Endothelial cell of umbilical vein (primary cell): Measurements from ENCODE around the gene TNFRSF1A. TPM values are rescaled to one million over a fixed set of nuclear protein-coding genes. Genes with fewer than 3 reads are reported as not detected.

Experiments used
- BruUV-seq: library from RNA; stranded (reverse); fragments of 400-500 nt; replicated peaks from 2 replicates; lab custom pipeline; 2021; lab: Mats Ljungman, UMichigan
- CTCF ChIA-PET: fragments of 300-600, 350-600 bp; sonication (Branson Sonifier 250); formaldehyde crosslinking; loops from one replicate; lab custom pipeline; 2021; ENCODE audit warnings: antibody characterized with exemption, inconsistent platforms; lab: Charles Lee
- POLR2A ChIA-PET: fragments of 300-600, 350-600 bp; sonication (Branson Sonifier 250); formaldehyde crosslinking; loops from one replicate; lab custom pipeline; 2021; ENCODE audit warnings: antibody characterized with exemption, inconsistent platforms; lab: Charles Lee
- DNase-seq: peaks from one replicate; pipeline ENCODE4 v3.0.0-alpha.2; 2011; ENCODE audit warnings: low read depth, low spot score
- FAIRE-seq: peaks from 2 replicates; lab custom pipeline; 2011; peaks lifted over from hg19 to GRCh38; lab: Jason Lieb, UNC
- H2AFZ ChIP-seq: 2 replicates; pipeline ENCODE4 v1.6.0; 2012; ENCODE audit warnings: low read depth, low read length, control low read depth, inconsistent platforms
- H3K27ac ChIP-seq: 2 replicates; pipeline ENCODE4 v1.5.1; 2011; ENCODE audit warnings: low read depth, mild to moderate bottlenecking, control low read depth, low read length, moderate library complexity; ENCODE audit not compliant: insufficient read depth
- H3K27me3 ChIP-seq, 2 experiments: 2 replicates each; pipeline versions ENCODE4 v1.6.0 to v1.6.1; 2011; ENCODE audit warnings: low read length in 2 of 2, mixed read lengths in 1 of 2; ENCODE audit not compliant: control insufficient read depth in 2 of 2, insufficient read depth in 2 of 2
- H3K36me3 ChIP-seq, 2 experiments: 2 replicates in 1 of 2; 3 replicates in 1 of 2; pipeline ENCODE4 v1.5.1; 2011; ENCODE audit warnings: low read length in 2 of 2, mild to moderate bottlenecking in 1 of 2, moderate library complexity in 1 of 2; ENCODE audit not compliant: control insufficient read depth in 2 of 2, insufficient read depth in 2 of 2; ENCODE audit errors: extremely low read depth in 1 of 2
- H3K4me1 ChIP-seq: 3 replicates; pipeline ENCODE4 v1.5.1; 2011; ENCODE audit warnings: mild to moderate bottlenecking, low read length; ENCODE audit not compliant: control insufficient read depth, insufficient read depth; ENCODE audit errors: extremely low read depth
- H3K4me2 ChIP-seq: 2 replicates; pipeline ENCODE4 v1.6.1; 2011; ENCODE audit warnings: low read length, control low read depth, mixed read lengths; ENCODE audit not compliant: insufficient read depth
- H3K4me3 ChIP-seq, 3 experiments: fragments of 200-600 bp in 1 of 3; sonication (generic), shearing (Covaris generic) in 1 of 3; replicated peaks in 1 of 3; 2 replicates each; pipeline ENCODE4 v1.5.1; 2011 to 2016; ENCODE audit warnings: control low read depth in 3 of 3, low read length in 3 of 3, mild to moderate bottlenecking in 2 of 3, inconsistent platforms in 1 of 3, low read depth in 1 of 3, moderate library complexity in 1 of 3; ENCODE audit not compliant: insufficient read depth in 1 of 3
- H3K79me2 ChIP-seq: 2 replicates; pipeline ENCODE4 v1.6.0; 2012; ENCODE audit warnings: low read length, inconsistent platforms; ENCODE audit not compliant: control insufficient read depth, insufficient read depth
- H3K9ac ChIP-seq: replicated peaks from 2 replicates; pipeline ENCODE3; 2011; ENCODE audit warnings: low read length, control low read depth; ENCODE audit not compliant: insufficient read depth; ENCODE audit errors: extremely low read depth
- H3K9me1 ChIP-seq: replicated peaks from 3 replicates; pipeline ENCODE4 v1.6.0; 2011; ENCODE audit warnings: mild to moderate bottlenecking, low read length; ENCODE audit not compliant: control insufficient read depth, insufficient read depth; ENCODE audit errors: extremely low read depth
- H3K9me3 ChIP-seq: replicated peaks from 2 replicates; pipeline ENCODE4 v1.5.1; 2012; ENCODE audit warnings: low read length, inconsistent platforms; ENCODE audit not compliant: control insufficient read depth, insufficient read depth
- H4K20me1 ChIP-seq: replicated peaks from 2 replicates; pipeline ENCODE3; 2011; ENCODE audit warnings: mild to moderate bottlenecking, low read length; ENCODE audit not compliant: control insufficient read depth, insufficient read depth; ENCODE audit errors: extremely low read depth
- EZH2 ChIP-seq: IDR thresholded peaks from 2 replicates; pipeline ENCODE4 v1.6.1; 2012; ENCODE audit warnings: borderline replicate concordance, low read depth, mild to moderate bottlenecking, moderate library complexity, low read length, inconsistent platforms; ENCODE audit not compliant: severe bottlenecking
- FOS ChIP-seq: IDR thresholded peaks from 2 replicates; pipeline ENCODE4 v1.6.1; 2011; ENCODE audit warnings: mild to moderate bottlenecking, low read length, moderate library complexity, borderline replicate concordance; ENCODE audit not compliant: insufficient read depth
- POLR2A ChIP-seq: IDR thresholded peaks from 2 replicates; pipeline ENCODE4 v1.6.1; 2012; ENCODE audit warnings: low read depth, mild to moderate bottlenecking, control low read depth, low read length
- POLR2AphosphoS5 ChIP-seq: IDR thresholded peaks from 2 replicates; pipeline ENCODE4 v1.6.1; 2012; ENCODE audit warnings: low read depth, mild to moderate bottlenecking, control low read depth, low read length, moderate library complexity; ENCODE audit not compliant: insufficient read depth
- dilution Hi-C: fragments of 300-500 bp; cut with MboI; formaldehyde crosslinking; loops from one replicate; pipeline ENCODE4 v1.15.0; 2019; ENCODE audit warnings: low sequenced_read_pairs; ENCODE audit not compliant: extremely low pct_ligation_motif_present
- intact Hi-C: fragments of 100-400 bp; cut with micrococcal nuclease; formaldehyde crosslinking; loops from one replicate; pipeline ENCODE4 v1.10.0; 2022
- polyA plus RNA-seq, 4 experiments: library from polyadenylated mRNA; depleted of rRNA in 3 of 4; stranded (reverse) in 3 of 4; unstranded in 1 of 4; fragments of >200 nt; gene quantifications; 2 replicates each; pipeline versions ENCODE4 v1.2.1 to v1.2.3, GENCODE V29; 2011 to 2012; ENCODE audit warnings: missing spikeins in 1 of 4
- total RNA-seq: library from RNA; stranded (reverse); gene quantifications from 2 replicates; pipeline ENCODE4 v1.2.3, GENCODE V29; 2021
- TF ChIP-seq, protein P1 (sequence below): IDR thresholded peaks from 2 replicates; pipeline ENCODE4 v1.6.1; 2011; ENCODE audit not compliant: insufficient read depth, insufficient read length

TNFRSF1A gene
- total and polyA plus RNA-seq, 2 donors (not counting 3 experiments of a cell fraction or from before 2014, with no cell fraction given), result 86.5 to 98.2 TPM

- no peaks in the 10 kb centered on the region for H4K20me1 ChIP-seq
- no peak within 1 kb of the TSS for H3K4me3 ChIP-seq
- H3K9me1 ChIP-seq, result no peaks in the 10 kb centered on the region
- FAIRE-seq (no peak), DNase-seq (no peak)
- no peaks in the 10 kb centered on the region for H3K27me3 ChIP-seq
- H3K9me3 ChIP-seq, result no peaks in the 10 kb centered on the region
- no peak within 1 kb of the TSS for H3K4me2 ChIP-seq
- dilution Hi-C loops, result no loop called here
- no TSS peak for BruUV-seq
- peaks cover 29% of the 10 kb centered on the region for H3K4me1 ChIP-seq
- no peaks in the 10 kb centered on the region for H3K36me3 ChIP-seq
- no peaks in the 10 kb centered on the region for H3K79me2 ChIP-seq
- H3K9ac ChIP-seq, result no peak within 1 kb of the TSS
- TF ChIP-seq POLR2AphosphoS5, result no peak
- TF ChIP-seq FOS, result no peak
- TF ChIP-seq EZH2, result no peak
- ChIA-PET CTCF (interaction anchor here (1.0 to 5.9 kb wide), 3 partner anchors 39 to 162 kb away, joined by 3 to 30 read pairs (median 3); no protein-coding TSS in a partner anchor), POLR2A (interaction anchor here (1.3 kb wide), 1 partner anchor 30 kb away, joined by 3 read pairs; no protein-coding TSS in a partner anchor)
- H2AFZ ChIP-seq, result peak within 1 kb of the TSS; percentile 64
- H3K27ac ChIP-seq, result no peak within 1 kb of the TSS
- intact Hi-C loops, result no loop called here
Measured at GRCh38 chr12:6375269-6376078, 33.6 kb upstream of the TNFRSF1A start, which contains the start of gene SCNN1A. SCNN1A (minus strand) TSS chr12:6375563; CDS start chr12:6374783, 780 bp downstream.

- TF ChIP-seq POLR2AphosphoS5 (no peak), POLR2A (no peak)
- TF ChIP-seq, protein P1, sequence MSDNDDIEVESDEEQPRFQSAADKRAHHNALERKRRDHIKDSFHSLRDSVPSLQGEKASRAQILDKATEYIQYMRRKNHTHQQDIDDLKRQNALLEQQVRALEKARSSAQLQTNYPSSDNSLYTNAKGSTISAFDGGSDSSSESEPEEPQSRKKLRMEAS, result no peak
- H3K4me3 ChIP-seq, result no peak overlapping the region
- dilution Hi-C loops (no loop called here), intact Hi-C loops (no loop called here)
- no peaks in the 10 kb centered on the region for H3K27me3 ChIP-seq
- ChIA-PET POLR2A (interaction anchor here (0.9 to 1.3 kb wide), 2 partner anchors 29 to 38 kb away, joined by 3 read pairs; no protein-coding TSS in a partner anchor), CTCF (interaction anchor here (0.8 to 5.9 kb wide), 8 partner anchors 9 to 163 kb away, joined by 3 to 30 read pairs (median 4); partner anchors contain the start of genes LTBR and TNFRSF1A)
- H3K4me2 ChIP-seq, result no peak overlapping the region
- no TSS peak for BruUV-seq
- H3K4me1 ChIP-seq, result peaks cover 29% of the 10 kb centered on the region
- H2AFZ ChIP-seq, result no peak overlapping the region
- H4K20me1 ChIP-seq, result no peaks in the 10 kb centered on the region
- H3K9me3 ChIP-seq, result no peaks in the 10 kb centered on the region
- DNase-seq, result no peak
- H3K9me1 ChIP-seq, result no peaks in the 10 kb centered on the region
- no peak overlapping the region for H3K9ac ChIP-seq
- no peaks in the 10 kb centered on the region for H3K79me2 ChIP-seq
- no peaks in the 10 kb centered on the region for H3K36me3 ChIP-seq
- no peak overlapping the region for H3K27ac ChIP-seq
- FAIRE-seq, result no peak
Measured at GRCh38 chr12:6374786-6375160, 32.9 kb upstream of the TNFRSF1A start.
